ENCODE results near the gene PCED1A.
A peak's percentile ranks its signal among the peaks of the same experiment; 100 is the strongest.

Gene PCED1A

DNA sequence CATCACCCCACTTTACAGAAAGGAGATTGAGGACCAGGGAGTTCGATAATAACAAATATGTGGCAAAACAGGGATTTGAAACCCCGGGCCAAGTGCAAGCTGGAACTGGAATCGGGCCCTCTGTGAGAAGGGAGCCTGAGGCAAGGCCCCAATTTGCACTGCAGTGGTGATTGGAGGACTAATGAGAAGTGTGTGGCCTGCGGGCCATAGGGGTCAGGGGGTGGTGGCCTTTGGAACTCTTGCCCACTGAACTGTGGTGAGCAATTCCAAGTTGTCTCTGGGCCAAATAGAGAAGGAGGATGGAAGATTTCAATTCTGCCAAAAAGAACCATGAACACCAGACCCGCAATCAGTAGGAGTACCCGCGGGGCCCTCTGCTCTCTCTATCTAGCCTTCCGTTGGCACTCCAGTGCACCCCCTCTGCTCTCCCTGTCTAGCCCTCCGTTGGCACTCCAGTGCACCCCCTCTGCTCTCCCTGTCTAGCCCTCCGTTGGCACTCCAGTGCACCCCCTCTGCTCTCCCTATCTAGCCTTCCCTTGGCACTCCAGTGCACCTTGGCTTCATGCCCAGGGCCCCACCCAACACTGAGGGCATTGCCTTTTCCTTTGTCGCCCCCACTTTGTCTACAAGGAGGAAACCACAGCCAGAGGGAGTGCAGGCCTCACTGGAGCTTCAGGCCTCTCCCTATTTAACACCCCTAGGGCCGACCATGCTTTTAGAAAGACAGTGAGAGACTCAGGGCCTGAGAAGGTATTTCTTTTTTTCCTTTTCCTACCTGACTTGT, 26.8 kb upstream of the PCED1A start:
- DNase-seq: peak in 1 of 58 donors; percentile 7

GRCh38 chr20:2866236-2866635, 25.8 kb upstream of the PCED1A start:
- DNase-seq: no peak

DNA sequence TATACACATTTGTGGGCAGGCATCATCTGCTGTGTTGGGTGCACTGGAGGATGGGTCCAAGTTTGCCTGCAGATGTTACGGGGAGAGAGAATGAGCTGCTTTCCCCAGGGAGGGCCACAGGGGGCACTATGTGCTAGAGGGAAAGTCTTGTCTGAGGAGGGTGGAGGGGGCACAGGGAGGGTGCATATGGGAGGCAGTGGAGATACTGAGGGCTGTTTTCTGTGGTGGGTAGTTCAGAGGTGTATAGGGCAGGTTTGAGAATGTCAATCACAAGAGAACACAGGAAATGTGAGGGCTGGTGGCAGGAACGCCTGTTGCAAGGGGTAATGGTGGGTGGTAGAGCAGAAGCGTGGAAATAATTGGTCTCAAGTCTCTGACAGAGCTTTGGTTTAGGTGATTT, 25.2 kb upstream of the PCED1A start:
- DNase-seq: no peak

- DNase-seq: no peak
These were observed 24.6 kb upstream of the PCED1A start for GRCh38 chr20:2865101-2865500.

DNA sequence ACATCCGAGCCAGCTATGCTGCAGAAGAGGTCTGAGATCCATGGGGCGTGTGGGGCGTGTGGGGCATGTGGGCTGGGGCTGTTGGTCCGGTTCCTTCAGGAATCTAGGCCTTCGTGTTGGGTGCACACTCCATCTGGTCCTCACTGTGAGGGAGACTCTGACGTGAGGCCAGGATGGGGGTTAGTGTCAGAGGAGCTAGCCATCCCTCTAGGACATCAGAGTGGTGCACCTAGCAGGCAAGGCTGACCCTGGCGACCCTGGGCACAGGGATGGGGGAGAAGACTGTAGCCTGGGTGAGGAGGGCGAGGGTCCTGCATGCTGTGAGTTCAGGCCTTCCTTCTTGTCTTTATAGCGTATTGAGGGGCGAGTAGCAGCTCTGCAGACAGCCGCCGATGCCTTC, 24.2 kb upstream of the PCED1A start:
- DNase-seq: no peak

DNA sequence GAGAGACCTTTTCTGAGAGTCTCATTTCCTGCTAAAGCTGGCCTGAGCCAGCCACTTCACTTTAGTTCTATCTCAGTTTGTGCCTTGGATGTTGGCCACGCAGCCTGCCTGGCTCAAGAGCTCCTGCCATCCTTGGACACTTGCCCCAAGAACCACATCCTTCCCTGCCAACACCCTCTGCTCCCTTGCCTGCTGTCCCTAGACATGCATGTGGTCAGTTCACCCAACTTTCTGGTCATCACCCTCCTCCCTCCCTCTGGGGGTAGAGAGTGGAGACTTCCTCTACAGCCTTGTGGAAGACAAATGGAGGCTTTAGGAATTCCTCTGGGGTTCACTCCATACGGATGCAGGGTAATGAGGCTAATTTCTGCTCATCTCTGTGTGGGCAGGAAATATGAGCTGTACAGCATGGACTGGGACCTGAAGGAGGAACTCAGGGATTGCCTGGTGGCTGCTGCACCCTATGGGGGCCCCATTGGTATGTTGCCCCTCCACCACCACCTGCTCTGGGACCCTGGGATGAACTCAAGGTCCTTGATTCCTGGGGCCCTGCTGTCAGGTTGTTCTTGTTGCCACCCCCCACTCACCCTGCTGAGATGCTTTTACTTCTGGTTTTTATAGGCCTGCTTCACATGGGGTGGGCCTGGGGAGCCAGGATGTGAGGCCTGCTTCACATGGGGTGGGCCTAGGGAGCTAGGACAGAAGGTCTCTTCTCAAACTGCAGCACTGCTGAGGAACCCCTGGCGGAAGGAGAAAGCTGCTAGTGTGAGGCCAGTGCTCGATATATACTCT, 19.1 kb upstream of the PCED1A start:
- peak in 19 of 58 donors; percentile 7 to 41 (median 21) for DNase-seq

GRCh38 chr20:2858591-2858990, 18.1 kb upstream of the PCED1A start:
- DNase-seq: no peak

GRCh38 chr20:2851086-2851485, 10.6 kb upstream of the PCED1A start:
- DNase-seq: no peak

DNA sequence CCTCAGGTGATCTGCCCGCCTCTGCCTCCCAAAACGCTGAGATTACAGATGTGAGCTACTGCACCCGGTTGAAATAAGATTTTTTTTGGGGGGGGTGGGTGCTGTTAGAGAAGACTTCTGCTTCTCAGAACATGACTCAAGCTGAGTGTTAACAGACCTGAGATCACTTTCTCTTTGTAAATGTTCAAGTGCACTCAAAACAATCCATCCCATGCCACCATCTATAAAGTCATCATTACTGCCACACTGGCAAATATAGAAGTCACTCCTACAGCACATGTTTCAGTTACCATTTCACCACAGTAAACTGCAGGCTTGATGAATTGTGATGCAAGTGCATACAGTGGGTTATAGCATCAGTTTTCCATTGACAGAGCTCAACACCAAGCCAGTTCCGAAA, 9.1 kb upstream of the PCED1A start:
- DNase-seq: no peak

DNA sequence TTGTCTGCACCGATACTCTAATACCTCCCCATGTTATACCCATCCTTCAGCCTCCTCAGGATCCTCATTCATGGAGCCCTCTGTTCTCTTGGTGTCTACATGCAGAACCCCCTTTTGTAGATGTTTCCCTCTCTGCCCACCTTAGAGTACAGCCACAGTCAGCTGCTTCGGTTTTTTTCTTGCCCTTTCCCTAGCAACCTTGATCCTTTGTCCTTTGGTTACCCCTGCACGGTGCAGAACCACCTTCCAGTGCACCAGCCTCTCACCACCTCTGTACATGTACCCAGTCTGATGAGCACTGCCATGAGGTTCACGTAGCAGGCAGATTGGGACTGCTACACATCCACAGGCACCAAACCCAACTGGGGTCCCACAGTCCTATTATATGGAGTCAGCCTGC, 7.3 kb upstream of the PCED1A start:
- no peak for DNase-seq

DNA sequence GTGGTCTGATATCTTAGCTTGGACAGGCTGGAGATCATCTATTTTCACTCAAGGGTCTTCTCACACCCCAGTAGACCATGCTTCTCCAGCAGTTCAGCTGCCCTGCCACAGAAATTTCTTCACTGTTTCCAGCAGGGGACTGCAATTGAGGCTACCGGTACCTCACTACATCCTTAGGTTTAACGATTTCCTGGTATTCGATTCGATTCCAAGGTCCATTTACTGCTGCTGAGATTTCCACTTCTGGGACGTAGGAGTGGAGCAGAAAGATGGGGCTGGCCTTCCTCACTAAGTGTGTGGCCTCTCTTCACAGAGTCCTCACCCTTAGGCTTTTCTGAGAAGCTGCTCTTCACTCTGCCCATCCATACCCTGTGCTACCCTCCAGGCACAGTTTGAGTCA, 6.2 kb upstream of the PCED1A start:
- DNase-seq: no peak

DNA sequence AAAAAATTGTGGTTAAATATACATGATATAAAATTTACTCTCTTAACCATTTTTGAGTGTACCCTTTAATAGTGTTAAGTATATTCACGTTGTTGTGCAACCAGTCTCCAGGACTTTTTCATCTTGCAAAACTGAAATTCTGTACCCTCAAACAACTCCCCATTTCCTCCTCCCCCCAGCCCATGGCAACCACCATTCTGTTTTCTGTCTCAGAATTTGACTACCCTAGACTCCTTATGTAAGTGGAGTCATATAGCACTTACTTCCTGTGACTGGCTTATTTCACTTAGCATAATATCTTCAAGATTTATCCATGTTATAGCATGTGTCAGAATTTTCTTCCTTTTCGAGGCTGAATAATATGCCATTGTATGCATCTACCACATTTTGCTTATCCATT, 5.2 kb upstream of the PCED1A start:
- no peak for DNase-seq

DNA sequence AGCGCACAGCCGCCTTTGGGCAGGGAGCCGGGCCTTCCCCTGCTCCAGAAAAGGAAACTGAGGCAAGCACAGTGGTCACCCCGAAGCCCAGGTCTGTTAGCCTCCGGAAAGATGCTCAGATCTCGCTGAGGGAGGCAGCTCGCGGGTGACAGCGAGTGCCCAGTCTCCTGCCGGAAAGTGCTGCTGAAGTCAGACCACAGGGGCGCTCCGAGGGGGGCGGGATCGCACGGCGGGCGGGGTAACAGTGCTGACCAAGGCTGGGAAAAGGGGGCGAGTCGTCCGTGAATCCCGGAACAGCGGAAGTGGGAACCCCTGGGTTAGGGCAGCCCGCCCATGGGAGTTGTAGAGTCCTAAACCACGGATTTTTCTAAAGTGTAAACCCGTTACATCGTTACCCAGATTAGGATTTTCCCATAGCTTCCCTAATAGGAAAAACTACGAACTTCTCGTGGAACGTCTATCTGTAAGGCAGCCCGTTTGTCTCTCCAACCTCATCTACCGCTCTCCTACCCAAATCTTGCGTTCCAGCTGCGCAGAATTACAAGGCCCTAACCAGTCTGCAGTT, 594 bp upstream of the PCED1A start:
- DNase-seq: peak in 27 of 58 donors; percentile 19 to 68 (median 51)

GRCh38 chr20:2839732-2840137, 720 bp downstream of the PCED1A start:
- peak in 1 of 58 donors; percentile 7 for DNase-seq

- no peak for DNase-seq
These were observed 1.4 kb downstream of the PCED1A start for GRCh38 chr20:2838847-2839671.

- DNase-seq: no peak
These were observed 2.2 kb downstream of the PCED1A start for GRCh38 chr20:2838170-2838797.

DNA sequence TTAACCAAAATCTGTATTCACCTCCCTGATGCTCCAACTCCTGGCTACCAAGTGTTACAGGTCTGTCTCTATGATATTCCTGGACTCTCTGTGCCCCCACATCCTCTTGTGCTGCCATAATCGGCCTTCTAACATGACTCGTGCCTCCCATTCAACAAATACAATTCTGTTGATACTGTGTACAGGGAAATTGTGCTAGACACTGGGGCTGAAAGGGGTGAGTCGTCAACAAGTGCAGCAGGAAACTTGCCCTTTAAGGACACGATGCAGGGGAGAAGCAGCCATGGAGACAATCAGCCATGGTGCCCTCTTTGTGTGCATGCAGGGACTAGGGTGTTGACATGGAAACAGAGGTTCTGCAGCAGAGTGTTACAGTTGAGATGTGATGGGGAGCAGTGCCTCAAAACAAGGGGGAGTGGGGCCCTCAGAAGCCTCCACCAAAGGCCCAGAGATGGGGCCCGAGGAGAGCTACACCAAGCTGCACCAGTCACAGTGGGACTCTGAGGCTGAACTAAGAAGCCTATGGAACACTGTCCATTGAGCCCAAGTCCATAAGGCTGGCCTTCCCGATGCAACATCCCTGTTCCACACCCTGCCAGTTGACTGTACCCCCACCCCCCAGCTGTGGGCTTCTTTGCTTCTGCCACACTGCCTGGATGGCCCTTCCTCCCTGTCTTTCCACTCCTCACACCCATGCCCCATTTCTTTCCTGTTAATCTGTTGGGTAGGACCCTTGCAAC, 3.1 kb downstream of the PCED1A start:
- no peak for DNase-seq

DNA sequence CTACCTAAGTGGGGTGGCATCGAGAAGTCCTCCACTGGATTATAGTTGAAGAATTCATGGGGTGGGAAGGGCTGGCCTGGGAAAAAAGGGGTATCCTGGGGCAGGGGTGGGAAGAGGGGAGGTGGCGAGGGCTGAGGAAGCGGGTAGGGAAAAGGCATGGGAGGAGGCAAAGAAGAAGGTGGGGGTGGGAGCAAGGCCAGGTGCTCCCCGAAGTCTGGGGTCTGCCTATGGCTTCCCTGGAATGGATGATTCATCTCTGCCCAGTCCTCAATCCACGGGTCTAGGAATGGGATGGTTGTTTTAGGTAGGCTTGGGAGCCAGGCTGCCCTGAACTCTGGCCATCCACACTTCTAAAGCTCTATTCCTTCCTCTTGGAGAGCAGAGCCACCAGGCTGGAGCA, 4.4 kb downstream of the PCED1A start:
- DNase-seq: no peak

- no peak for DNase-seq
These were observed 5.1 kb downstream of the PCED1A start for GRCh38 chr20:2835331-2835796.
